Mucosa of stomach (tissue), 1 donor: ENCODE data around the gene TMEM62.
"Not testable (repeated sequence)": the region's sequence is repeated elsewhere in the genome, so short reads cannot be mapped to it uniquely, and the experiment has no call there.

ENCODE experiments used
- H3K27me3 ChIP-seq: one replicate; pipeline ENCODE4 v1.7.0; 2013; ENCODE audit warnings: mild to moderate bottlenecking, low read length; ENCODE audit not compliant: control insufficient read depth, insufficient read depth
- H3K36me3 ChIP-seq: one replicate; pipeline ENCODE4 v1.7.0; 2013; ENCODE audit warnings: low read length; ENCODE audit not compliant: control insufficient read depth, insufficient read depth
- H3K4me1 ChIP-seq: one replicate; pipeline ENCODE4 v1.7.0; 2013; ENCODE audit warnings: mild to moderate bottlenecking, low read length; ENCODE audit not compliant: control insufficient read depth, insufficient read depth
- H3K4me3 ChIP-seq: one replicate; pipeline ENCODE4 v1.7.0; 2013; ENCODE audit warnings: low read length
- H3K9ac ChIP-seq: one replicate; pipeline ENCODE4 v1.7.0; 2013; ENCODE audit warnings: mild to moderate bottlenecking, low read length, moderate library complexity
- H3K9me3 ChIP-seq: one replicate; pipeline ENCODE4 v1.7.0; 2013; ENCODE audit warnings: mild to moderate bottlenecking, low read length, moderate library complexity; ENCODE audit not compliant: control insufficient read depth
- donor health status: Pancreatic carcinoma.

Gene TMEM62

GRCh38 chr15:43187544-43188155 lies 54.3 kb downstream of the TMEM62 start:
- no peaks in the 10 kb centered on the region for H3K27me3 ChIP-seq
- H3K9ac ChIP-seq, result no peak overlapping the region
- peaks cover 26% of the 10 kb centered on the region for H3K4me1 ChIP-seq
- no peak overlapping the region for H3K4me3 ChIP-seq
- H3K36me3 ChIP-seq, result peaks cover 20% of the 10 kb centered on the region
- no peaks in the 10 kb centered on the region for H3K9me3 ChIP-seq

DNA sequence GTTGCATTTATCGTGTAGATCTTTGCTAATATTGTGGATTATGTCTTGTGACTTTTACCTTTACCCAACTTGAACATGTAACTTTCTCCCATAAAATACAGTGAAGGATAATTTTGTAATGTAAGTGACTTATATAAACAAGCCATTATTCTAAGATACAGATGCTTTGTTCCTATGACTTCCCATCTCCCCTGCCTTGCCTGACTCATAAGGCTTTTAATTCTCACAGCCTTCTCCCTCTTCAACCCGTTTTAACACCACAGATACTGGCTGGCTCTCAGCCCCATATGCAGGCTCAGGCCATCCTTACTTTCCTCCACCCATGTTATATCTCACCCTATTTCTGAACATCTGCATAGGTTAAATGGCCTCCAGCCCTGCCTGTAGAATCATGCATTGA lies 55.9 kb downstream of the TMEM62 start:
- Histone ChIP-seq H3K4me3 (no peak overlapping the region), H3K9ac (no peak overlapping the region), H3K9me3 (no peaks in the 10 kb centered on the region), H3K4me1 (peaks cover 13% of the 10 kb centered on the region), H3K27me3 (no peaks in the 10 kb centered on the region), H3K36me3 (peaks cover 17% of the 10 kb centered on the region)

GRCh38 chr15:43190178-43190577 lies 56.8 kb downstream of the TMEM62 start:
- H3K4me3 ChIP-seq, result no peak overlapping the region
- peaks cover 6% of the 10 kb centered on the region for H3K4me1 ChIP-seq
- no peak overlapping the region for H3K9ac ChIP-seq
- H3K9me3 ChIP-seq, result no peaks in the 10 kb centered on the region
- H3K36me3 ChIP-seq, result peaks cover 14% of the 10 kb centered on the region
- H3K27me3 ChIP-seq, result no peaks in the 10 kb centered on the region

GRCh38 chr15:43193710-43194109 lies 60.3 kb downstream of the TMEM62 start:
- Histone ChIP-seq H3K4me3 (no peak overlapping the region), H3K27me3 (no peaks in the 10 kb centered on the region), H3K4me1 (no peaks in the 10 kb centered on the region), H3K9ac (no peak overlapping the region), H3K9me3 (no peaks in the 10 kb centered on the region), H3K36me3 (peaks cover 14% of the 10 kb centered on the region)

GRCh38 chr15:43194795-43195194 lies 61.4 kb downstream of the TMEM62 start:
- Histone ChIP-seq H3K4me1 (no peaks in the 10 kb centered on the region), H3K9me3 (no peaks in the 10 kb centered on the region), H3K36me3 (peaks cover 10% of the 10 kb centered on the region), H3K4me3 (no peak overlapping the region), H3K27me3 (no peaks in the 10 kb centered on the region), H3K9ac (no peak overlapping the region)

- H3K4me3 ChIP-seq, result no peak overlapping the region
- no peaks in the 10 kb centered on the region for H3K27me3 ChIP-seq
- H3K9me3 ChIP-seq, result no peaks in the 10 kb centered on the region
- H3K9ac ChIP-seq, result no peak overlapping the region
- H3K4me1 ChIP-seq, result no peaks in the 10 kb centered on the region
- peaks cover 6% of the 10 kb centered on the region for H3K36me3 ChIP-seq
Measured at GRCh38 chr15:43196760-43197548, 63.6 kb downstream of the TMEM62 start.

DNA sequence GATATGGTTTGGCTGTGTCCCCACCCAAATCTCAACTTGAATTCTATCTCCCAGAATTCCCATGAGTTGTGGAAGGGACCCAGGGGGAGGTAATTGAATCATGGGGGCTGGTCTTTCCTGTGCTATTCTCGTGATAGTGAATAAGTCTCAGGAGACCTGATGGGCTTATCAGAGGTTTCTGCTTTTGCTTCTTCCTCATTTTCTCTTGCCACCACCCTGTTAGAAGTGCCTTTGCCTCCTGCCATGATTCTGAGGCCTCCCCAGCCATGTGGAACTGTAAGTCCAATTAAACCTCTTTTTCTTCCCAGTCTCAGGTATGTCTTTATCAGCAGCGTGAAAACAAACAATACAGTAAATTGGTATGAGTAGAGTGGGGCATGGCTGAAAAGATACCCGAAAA lies 64.4 kb downstream of the TMEM62 start:
- H3K4me1 ChIP-seq, H3K27me3 ChIP-seq, H3K36me3 ChIP-seq, H3K9me3 ChIP-seq, H3K4me3 ChIP-seq, H3K9ac ChIP-seq: not testable (repeated sequence)

- not testable (repeated sequence) for H3K9ac ChIP-seq, H3K4me3 ChIP-seq, H3K36me3 ChIP-seq, H3K4me1 ChIP-seq, H3K9me3 ChIP-seq, H3K27me3 ChIP-seq
Measured at GRCh38 chr15:43198556-43198955, 65.2 kb downstream of the TMEM62 start.

DNA sequence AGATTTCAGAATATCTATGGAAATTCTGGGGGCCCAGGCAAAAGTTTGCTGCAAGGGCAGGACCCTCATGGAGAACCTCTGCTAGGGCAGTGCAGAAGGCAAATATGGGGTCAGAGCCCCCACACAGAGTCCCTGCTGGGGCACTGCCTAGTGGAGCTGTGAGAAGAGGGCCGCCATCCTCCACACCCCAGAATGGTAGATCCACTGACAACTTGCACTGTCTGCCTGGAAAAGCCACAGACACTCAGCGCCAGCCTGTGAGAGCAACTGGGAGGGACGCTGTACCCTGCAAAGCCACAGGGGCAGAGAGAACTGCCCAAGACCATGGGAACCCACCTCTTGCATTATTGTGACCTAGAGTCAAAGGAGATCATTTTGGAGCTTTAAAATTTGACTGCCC lies 65.6 kb downstream of the TMEM62 start:
- no peaks in the 10 kb centered on the region for H3K27me3 ChIP-seq
- no peaks in the 10 kb centered on the region for H3K36me3 ChIP-seq
- no peak overlapping the region for H3K4me3 ChIP-seq
- H3K9ac ChIP-seq, result no peak overlapping the region
- H3K4me1 ChIP-seq, result no peaks in the 10 kb centered on the region
- no peaks in the 10 kb centered on the region for H3K9me3 ChIP-seq

- H3K4me1 ChIP-seq, result no peaks in the 10 kb centered on the region
- no peaks in the 10 kb centered on the region for H3K27me3 ChIP-seq
- H3K9ac ChIP-seq, result no peak overlapping the region
- no peaks in the 10 kb centered on the region for H3K9me3 ChIP-seq
- no peaks in the 10 kb centered on the region for H3K36me3 ChIP-seq
- no peak overlapping the region for H3K4me3 ChIP-seq
Measured at GRCh38 chr15:43199945-43200488, 66.6 kb downstream of the TMEM62 start.

DNA sequence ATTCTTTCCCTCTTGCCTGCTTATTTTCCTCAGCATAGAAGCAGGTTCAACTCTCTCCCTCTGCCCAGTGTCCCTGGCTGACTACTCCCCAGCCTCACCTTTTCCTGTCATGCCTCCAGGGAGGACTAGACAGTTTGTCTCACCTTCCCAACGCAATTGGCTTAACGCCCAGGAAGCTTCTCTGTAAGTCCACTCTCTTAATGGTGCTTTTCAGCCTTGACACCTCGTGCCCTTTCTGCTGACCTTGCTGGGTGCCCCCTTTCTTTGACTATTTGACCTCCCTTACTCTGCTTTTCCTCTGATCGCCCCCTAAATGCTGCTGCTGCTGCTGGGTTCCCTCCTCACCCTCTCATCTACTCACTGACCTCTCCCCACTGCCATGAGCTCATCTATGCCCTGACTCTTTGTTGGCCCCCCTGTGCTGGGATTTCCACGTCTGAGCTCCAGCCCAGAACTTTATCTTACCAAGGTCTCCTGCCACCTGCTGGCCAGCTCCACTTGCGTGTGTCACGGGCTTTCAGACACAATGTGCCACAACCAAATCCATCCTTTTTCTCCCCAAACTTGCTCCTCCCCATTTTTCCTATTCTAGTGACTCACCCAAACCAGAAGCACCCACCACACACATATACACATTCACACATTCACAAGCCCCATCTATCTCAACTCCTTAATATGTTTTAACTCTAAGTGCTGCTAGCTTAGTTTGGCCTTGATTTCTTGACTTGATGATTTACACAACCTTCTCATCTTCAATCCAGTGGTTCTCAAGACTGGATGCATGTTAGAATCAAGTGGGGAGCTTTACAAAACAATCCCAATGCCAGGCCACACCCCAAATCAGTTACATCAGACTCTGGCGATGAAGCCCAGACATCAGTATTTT lies 70.9 kb downstream of the TMEM62 start:
- H3K4me1 ChIP-seq, result no peaks in the 10 kb centered on the region

GRCh38 chr15:43206054-43206453 lies 72.7 kb downstream of the TMEM62 start:
- Histone ChIP-seq H3K9ac (no peak overlapping the region), H3K9me3 (no peaks in the 10 kb centered on the region), H3K27me3 (peaks cover 16% of the 10 kb centered on the region)

More for the DNA sequence above, 70.9 kb downstream of the TMEM62 start:
- Histone ChIP-seq H3K9ac (no peak overlapping the region), H3K36me3 (no peaks in the 10 kb centered on the region), H3K9me3 (no peaks in the 10 kb centered on the region), H3K4me3 (no peak overlapping the region), H3K27me3 (peaks cover 13% of the 10 kb centered on the region)

More at GRCh38 chr15:43206054-43206453, 72.7 kb downstream of the TMEM62 start:
- Histone ChIP-seq H3K4me3 (no peak overlapping the region), H3K4me1 (no peaks in the 10 kb centered on the region), H3K36me3 (no peaks in the 10 kb centered on the region)
